Measurements from ENCODE around the gene RAB31.

- TF ChIP-seq GATA2 (IDR thresholded peaks at IDR 0.05; ENCODE audit: low read depth, low read length) (no peak), GATA3 (IDR thresholded peaks at IDR 0.05; ENCODE audit: low read depth, low read length) (no peak)
Measured at GRCh38 chr18:9822587-9823185, 114.6 kb downstream of the RAB31 start.
